Uterus (tissue), 4 donors: ENCODE measurements around the gene SMIM8. TPM values are rescaled to one million over a fixed set of nuclear protein-coding genes. Genes with fewer than 3 reads are reported as not detected.

Experiments used
- DNase-seq, 2 donors: peaks; one replicate each; pipeline ENCODE4 v3.0.0-alpha.2; 2019 to 2020
- H3K27ac ChIP-seq, 2 donors: fragments of 200-600 bp; sonication (generic); 1 replicate in 1 of 2; 2 replicates in 1 of 2; pipeline ENCODE4 v1.5.1; 2016 to 2018
- H3K27me3 ChIP-seq, 2 donors: fragments of 200-600 bp; sonication (generic); one replicate each; pipeline ENCODE4 v1.5.1; 2018 to 2019; ENCODE audit warnings: control low read depth in 1 of 2
- H3K36me3 ChIP-seq, 2 donors: fragments of 200-600 bp; sonication (generic); one replicate each; pipeline ENCODE4 v1.5.1; 2019; ENCODE audit warnings: control low read depth in 1 of 2
- H3K4me1 ChIP-seq, 2 donors: fragments of 200-600 bp; sonication (generic); one replicate each; pipeline ENCODE4 v1.5.1; 2018 to 2019; ENCODE audit warnings: control low read depth in 1 of 2
- H3K4me3 ChIP-seq, 2 donors: fragments of 200-600 bp; sonication (generic); 1 replicate in 1 of 2; 2 replicates in 1 of 2; pipeline ENCODE4 v1.5.1; 2018 to 2019; ENCODE audit warnings: mild to moderate bottlenecking in 1 of 2
- H3K9me3 ChIP-seq, 2 donors: fragments of 200-600 bp; sonication (generic); one replicate each; pipeline ENCODE4 v1.5.1; 2019; ENCODE audit warnings: control low read depth in 1 of 2
- POLR2A ChIP-seq, 2 donors: fragments of 450-650 bp; IDR thresholded peaks; one replicate each; pipeline ENCODE4 v1.6.1; 2016; ENCODE audit warnings: antibody characterized with exemption in 2 of 2, mild to moderate bottlenecking in 1 of 2, moderate library complexity in 1 of 2
- intact Hi-C: fragments of 100-400 bp; cut with DNase I; formaldehyde crosslinking; loops from one replicate; pipeline ENCODE4 v1.15.1; 2023; ENCODE audit warnings: low total_unique reads
- total RNA-seq, 4 donors: library from RNA; depleted of rRNA in 3 of 4; stranded (reverse); fragments of >200 nt in 3 of 4; gene quantifications; one replicate each; pipeline versions ENCODE4 v1.1.0 to v1.2.4, GENCODE V29; 2014 to 2023
- TF ChIP-seq, protein P1 (sequence below), 4 experiments: fragments of 200-600 bp in 2 of 4; fragments of 450-650 bp in 2 of 4; sonication (generic) in 2 of 4; IDR thresholded peaks; one replicate each; pipeline ENCODE4 v1.5.1; 2016 to 2019; ENCODE audit warnings: antibody characterized with exemption in 4 of 4, mild to moderate bottlenecking in 2 of 4, moderate library complexity in 1 of 4
- donor health status: DM: yes; HTN: yes; CAD: no.

Gene SMIM8
- total RNA-seq, 4 donors from 2014 or later, result 3.6 to 37.3 (median 15.8) TPM

DNA sequence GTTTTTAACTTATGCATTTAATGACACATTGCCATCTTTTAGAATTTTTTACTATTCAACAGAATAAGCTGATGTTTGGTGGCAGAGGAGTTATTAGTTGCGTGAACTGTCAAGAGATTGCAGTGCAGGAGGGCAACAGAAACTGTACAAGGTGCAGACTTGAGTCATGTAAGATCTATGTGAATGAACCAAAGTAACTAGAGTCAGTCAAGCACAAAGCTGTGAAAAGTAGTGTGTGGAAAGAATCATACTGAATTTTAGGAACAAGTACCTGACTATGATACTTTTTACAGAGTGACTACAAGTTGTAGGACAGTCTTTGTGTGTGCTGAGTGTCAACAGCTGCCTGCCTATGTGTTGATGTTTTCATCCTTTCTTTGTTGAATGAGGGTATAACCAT is 19.5 kb downstream of the SMIM8 start:
- no peak for DNase-seq
- intact Hi-C loops, result no loop called here
- Histone ChIP-seq H3K36me3 (peaks cover 0 to 1% of the 10 kb centered on the region in 2 donors), H3K4me3 (no peak overlapping the region), H3K27me3 (no peaks in the 10 kb centered on the region), H3K4me1 (no peaks in the 10 kb centered on the region), H3K9me3 (no peaks in the 10 kb centered on the region), H3K27ac (no peak overlapping the region)
- TF ChIP-seq, protein P1, sequence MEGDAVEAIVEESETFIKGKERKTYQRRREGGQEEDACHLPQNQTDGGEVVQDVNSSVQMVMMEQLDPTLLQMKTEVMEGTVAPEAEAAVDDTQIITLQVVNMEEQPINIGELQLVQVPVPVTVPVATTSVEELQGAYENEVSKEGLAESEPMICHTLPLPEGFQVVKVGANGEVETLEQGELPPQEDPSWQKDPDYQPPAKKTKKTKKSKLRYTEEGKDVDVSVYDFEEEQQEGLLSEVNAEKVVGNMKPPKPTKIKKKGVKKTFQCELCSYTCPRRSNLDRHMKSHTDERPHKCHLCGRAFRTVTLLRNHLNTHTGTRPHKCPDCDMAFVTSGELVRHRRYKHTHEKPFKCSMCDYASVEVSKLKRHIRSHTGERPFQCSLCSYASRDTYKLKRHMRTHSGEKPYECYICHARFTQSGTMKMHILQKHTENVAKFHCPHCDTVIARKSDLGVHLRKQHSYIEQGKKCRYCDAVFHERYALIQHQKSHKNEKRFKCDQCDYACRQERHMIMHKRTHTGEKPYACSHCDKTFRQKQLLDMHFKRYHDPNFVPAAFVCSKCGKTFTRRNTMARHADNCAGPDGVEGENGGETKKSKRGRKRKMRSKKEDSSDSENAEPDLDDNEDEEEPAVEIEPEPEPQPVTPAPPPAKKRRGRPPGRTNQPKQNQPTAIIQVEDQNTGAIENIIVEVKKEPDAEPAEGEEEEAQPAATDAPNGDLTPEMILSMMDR (IDR thresholded peaks at IDR 0.05), result no peak
- no peak for TF ChIP-seq POLR2A (IDR thresholded peaks at IDR 0.05)

GRCh38 chr6:87342829-87343228 is 20.4 kb downstream of the SMIM8 start:
- peaks cover 0 to 4% of the 10 kb centered on the region in 2 donors for H3K36me3 ChIP-seq
- no peak overlapping the region for H3K27ac ChIP-seq
- TF ChIP-seq, protein P1 (IDR thresholded peaks at IDR 0.05), result no peak
- no peak for TF ChIP-seq POLR2A (IDR thresholded peaks at IDR 0.05)
- H3K4me3 ChIP-seq, result no peak overlapping the region
- intact Hi-C loops, result no loop called here
- H3K4me1 ChIP-seq, result no peaks in the 10 kb centered on the region
- no peaks in the 10 kb centered on the region for H3K27me3 ChIP-seq
- no peak for DNase-seq
- H3K9me3 ChIP-seq, result no peaks in the 10 kb centered on the region

DNA sequence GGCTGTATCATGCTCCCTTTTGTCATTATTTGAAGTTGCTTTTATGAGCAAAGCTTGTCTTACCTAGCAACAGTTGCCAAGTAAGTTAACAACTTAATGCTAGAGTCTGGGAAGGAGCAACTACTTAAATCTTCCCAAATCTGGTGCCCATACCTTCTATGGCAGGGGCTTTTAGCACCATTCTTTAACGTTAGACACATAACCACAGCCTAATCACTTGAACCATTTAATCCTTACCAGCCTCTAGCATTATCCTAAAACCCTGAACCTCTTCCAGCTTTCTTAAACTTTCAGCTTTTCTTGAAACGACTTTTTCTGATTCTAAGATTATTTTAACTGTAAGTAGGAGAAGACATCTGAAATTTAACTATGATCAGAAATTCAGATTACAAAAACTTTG is 22.3 kb downstream of the SMIM8 start, which contains the start of gene C6orf163:
Gene C6orf163 (plus strand): TSS at position 83 of the 400 bp plus-strand sequence. CDS start 287 bp downstream, at position 370.
- intact Hi-C loops, result no loop called here
- no peak within 1 kb of the TSS for H3K27ac ChIP-seq
- no peak for TF ChIP-seq POLR2A (IDR thresholded peaks at IDR 0.05)
- H3K27me3 ChIP-seq, result no peaks in the 10 kb centered on the region
- no peak within 1 kb of the TSS for H3K4me3 ChIP-seq
- H3K9me3 ChIP-seq, result no peaks in the 10 kb centered on the region
- DNase-seq, result no peak
- H3K4me1 ChIP-seq, result no peaks in the 10 kb centered on the region
- H3K36me3 ChIP-seq, result peaks cover 0 to 4% of the 10 kb centered on the region in 2 donors

GRCh38 chr6:87346700-87347099 is 24.3 kb downstream of the SMIM8 start:
- no peak overlapping the region for H3K27ac ChIP-seq
- no peaks in the 10 kb centered on the region for H3K9me3 ChIP-seq
- H3K4me3 ChIP-seq, result no peak overlapping the region
- H3K27me3 ChIP-seq, result no peaks in the 10 kb centered on the region
- no peaks in the 10 kb centered on the region for H3K4me1 ChIP-seq
- peaks cover 0 to 4% of the 10 kb centered on the region in 2 donors for H3K36me3 ChIP-seq
- no peak for DNase-seq
- intact Hi-C loops, result no loop called here
- TF ChIP-seq, protein P1 (IDR thresholded peaks at IDR 0.05), result no peak
- TF ChIP-seq POLR2A (IDR thresholded peaks at IDR 0.05), result no peak

- Histone ChIP-seq H3K27ac (no peak overlapping the region), H3K9me3 (no peaks in the 10 kb centered on the region), H3K36me3 (peaks cover 0 to 4% of the 10 kb centered on the region in 2 donors), H3K27me3 (no peaks in the 10 kb centered on the region), H3K4me3 (no peak overlapping the region), H3K4me1 (no peaks in the 10 kb centered on the region)
- intact Hi-C loops, result no loop called here
- TF ChIP-seq, protein P1 (IDR thresholded peaks at IDR 0.05), result no peak
- no peak for TF ChIP-seq POLR2A (IDR thresholded peaks at IDR 0.05)
- DNase-seq, result no peak
Measured at GRCh38 chr6:87349896-87350295, 27.5 kb downstream of the SMIM8 start.

- intact Hi-C loops, result no loop called here
- H3K27ac ChIP-seq, result no peak overlapping the region
- no peak for TF ChIP-seq POLR2A (IDR thresholded peaks at IDR 0.05)
- TF ChIP-seq, protein P1 (IDR thresholded peaks at IDR 0.05), result no peak
- no peaks in the 10 kb centered on the region for H3K9me3 ChIP-seq
- H3K36me3 ChIP-seq, result peaks cover 0 to 4% of the 10 kb centered on the region in 2 donors
- H3K27me3 ChIP-seq, result no peaks in the 10 kb centered on the region
- DNase-seq, result no peak
- H3K4me3 ChIP-seq, result no peak overlapping the region
- H3K4me1 ChIP-seq, result no peaks in the 10 kb centered on the region
Measured at GRCh38 chr6:87350516-87350915, 28.1 kb downstream of the SMIM8 start.
